Measurements from ENCODE around the gene SYT11.

- TF ChIP-seq CTCF (IDR thresholded peaks at IDR 0.05; ENCODE audit: poor library complexity), result no peak
- no peak for TF ChIP-seq EZH2 (IDR thresholded peaks at IDR 0.05; ENCODE audit: borderline replicate concordance)
Observed at GRCh38 chr1:155933591-155934096, 74.3 kb downstream of the SYT11 start.
